Activated CD4-positive, alpha-beta T cell treated with anti-CD3 and anti-CD28 coated beads, Interleukin-2, Interleukin-4, amounts not matched to agents 100 ng/mL and 50 ng/mL, durations not matched to agents 16 hours and 8 hours (primary cell): Measurements from ENCODE around the gene HTR3D.
A peak's percentile ranks its signal among the peaks of the same experiment; 100 is the strongest.
"Not testable (repeated sequence)": the region's sequence is repeated elsewhere in the genome, so short reads cannot be mapped to it uniquely, and the experiment has no call there.

Experiments used
- DNase-seq: peaks from one replicate; pipeline ENCODE4 v3.0.0-alpha.2; 2020; ENCODE audit warnings: low spot score

Gene HTR3D

GRCh38 chr3:184031187-184031792 is at the start of gene HTR3D:
HTR3D (plus strand) TSS chr3:184031742; CDS start chr3:184031742, 0 bp downstream.
- DNase-seq, result no peak

DNA sequence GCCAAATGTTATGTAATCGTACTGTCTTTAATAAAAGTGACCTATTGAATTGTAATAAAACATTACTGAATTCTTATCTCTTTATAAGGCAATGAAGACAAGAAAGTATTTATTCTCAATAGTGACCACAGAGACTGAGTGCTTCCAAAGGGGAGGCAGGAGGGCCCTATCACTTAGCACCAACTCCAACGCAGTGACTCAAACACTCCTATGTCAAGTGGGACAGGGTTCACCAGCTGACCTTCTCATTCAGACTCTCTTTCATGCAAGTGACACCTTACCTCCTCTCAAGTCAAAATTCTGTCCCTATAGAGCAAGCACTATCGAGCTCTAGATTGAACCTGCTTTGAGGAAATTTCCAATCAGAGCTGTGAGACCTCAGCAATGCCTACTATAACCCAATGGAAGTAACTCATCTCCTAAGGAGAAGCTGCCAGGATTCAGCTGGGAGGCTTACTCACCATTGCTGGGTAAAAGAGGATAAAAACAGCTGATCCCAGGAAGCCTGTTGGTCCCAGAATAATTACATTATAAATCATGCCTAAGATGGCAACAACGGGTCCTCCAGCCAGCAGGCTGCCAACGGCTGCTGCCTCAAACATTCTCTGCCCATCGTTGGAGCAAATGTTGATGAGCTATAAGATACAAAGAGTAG is 49.4 kb upstream of the HTR3D start:
- no peak for DNase-seq

DNA sequence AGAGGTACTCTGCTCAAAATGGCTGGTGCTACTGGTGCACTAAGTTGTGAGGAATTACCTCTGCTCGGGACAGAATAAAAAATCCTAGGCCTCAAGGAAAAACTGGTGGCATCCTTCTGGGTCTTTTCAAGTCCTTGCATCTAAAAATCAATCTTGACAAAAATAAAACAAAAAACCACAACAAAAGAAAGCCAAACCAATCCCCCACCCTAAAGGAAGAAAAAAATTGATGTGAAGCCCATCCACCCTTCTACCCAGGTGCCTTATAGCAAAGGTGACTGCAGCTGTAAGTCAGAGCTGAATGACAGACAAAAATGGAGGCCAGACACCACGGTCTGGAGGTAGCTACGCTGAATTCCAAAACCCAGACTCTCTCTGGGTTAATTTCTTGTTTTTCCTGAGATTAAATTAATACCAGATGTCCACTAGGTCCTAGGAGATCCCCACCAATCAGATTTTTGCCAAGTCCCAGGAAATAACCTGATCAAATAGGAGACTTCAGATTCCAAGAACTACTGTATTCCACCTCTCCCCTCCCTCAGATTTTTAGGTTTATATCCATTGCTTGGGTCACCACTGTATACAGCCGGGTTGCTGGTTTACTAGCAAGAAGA is 47.3 kb upstream of the HTR3D start:
- DNase-seq, result no peak

DNA sequence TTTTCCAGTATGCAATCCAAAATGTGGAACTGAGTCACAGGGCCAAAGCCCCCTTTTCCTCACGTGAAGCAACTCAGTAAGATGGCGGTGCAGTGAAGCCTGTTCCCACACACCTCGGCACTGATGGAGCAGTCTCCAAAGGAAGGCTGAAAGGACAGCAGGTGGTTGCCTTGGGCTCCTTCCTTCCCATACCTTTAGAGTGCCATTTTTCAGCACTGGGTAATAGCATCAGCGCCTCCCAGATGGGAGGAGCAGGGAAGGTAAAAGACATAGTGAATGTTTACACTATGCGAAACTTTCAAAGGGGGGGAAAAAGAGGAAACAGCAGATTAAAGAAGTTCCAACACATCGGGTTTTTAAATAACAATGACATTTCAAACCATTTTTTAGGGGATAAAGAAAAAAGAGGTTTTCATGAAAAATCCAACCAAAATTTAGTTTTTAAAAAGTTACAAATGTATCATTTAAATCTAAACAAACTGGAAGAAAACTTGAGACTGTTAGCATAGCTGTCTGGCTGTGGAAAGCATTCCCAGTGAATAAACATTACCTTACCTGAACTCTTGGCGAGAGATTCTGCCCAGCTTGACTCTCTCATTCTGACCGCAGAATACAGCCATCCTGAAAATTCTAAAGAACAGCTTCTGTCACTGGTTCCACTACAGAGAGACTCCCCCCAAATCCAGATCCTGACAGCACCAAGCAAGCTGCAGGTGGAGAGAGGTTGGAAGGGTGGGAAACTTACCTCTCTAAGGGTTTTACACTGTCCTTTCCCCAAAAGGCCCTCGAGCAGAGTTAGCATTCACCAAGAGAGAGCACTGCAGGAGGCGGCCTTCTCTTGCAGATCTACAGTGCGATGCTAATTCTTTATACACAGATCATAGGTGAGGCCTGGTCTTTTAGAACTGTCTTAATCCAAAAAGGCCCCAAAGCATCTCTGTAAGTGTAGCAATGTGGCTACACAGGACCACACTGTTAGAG is 46.5 kb upstream of the HTR3D start:
- no peak for DNase-seq

DNA sequence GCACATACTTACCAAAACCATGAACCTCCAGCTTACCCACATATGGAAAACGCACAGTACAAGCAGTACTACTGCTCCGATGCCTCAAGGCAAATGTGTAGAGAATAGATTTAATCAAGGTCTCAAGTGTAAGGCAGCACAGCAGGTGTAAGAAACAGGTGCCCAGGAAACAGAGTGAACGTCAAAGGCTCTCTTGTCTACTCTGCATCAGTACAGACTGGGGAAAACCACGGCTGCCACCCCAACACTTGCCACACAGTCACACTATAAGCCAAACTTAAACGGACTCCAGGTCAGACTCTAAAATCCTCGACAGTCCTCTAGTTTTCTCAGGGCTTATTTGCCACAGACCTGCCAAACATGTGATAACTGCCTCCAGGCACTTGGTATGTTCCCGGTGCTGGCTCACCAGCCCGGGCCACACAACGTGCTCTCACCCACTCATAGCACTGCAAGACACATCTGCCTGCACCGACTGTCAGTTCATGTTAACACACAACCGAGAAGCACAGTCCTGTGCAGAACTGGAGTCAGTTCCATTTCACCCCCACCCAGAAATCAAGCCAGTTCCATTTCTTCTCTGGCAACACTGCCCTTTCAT is 44.4 kb upstream of the HTR3D start:
- DNase-seq, result no peak

GRCh38 chr3:183988216-183988790 is 43.2 kb upstream of the HTR3D start:
- DNase-seq, result no peak

DNA sequence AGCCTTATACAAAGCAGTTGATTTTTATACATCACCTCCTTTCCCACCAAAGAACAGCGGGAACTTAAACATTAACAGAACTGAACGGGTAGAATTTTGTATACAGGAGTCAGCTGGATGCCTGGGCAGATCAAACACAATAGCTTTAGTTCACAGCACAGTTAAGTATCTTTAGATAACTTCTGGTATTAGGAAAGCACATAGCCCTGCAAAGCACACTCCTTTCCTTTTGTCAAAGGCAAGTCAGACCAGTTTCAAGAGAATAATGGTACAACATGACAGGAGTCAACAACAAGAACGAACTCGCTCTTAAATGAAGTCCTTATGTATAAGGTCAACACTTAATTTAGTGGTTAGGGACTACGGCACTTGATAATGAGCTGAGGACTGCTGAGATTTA is 40.1 kb upstream of the HTR3D start:
- DNase-seq, result no peak

DNA sequence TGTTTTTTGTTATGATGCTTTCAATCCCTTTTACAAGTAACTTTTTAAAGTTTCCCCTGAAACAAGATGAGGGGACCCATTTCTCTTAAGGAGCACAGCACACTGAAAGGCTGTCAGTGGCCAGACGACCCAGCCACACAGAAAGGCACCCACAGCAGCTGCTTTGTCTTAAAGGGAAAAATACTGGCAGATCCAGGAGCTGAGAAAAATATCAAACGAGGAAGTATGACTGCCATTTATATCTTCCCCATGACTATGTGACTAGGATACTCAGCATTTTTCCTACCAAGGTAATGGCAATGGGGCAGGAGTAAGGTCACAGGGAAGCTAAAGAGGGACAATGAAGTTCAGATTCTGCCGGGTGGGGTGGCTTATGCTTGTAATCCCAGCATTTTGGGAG is 29.8 kb upstream of the HTR3D start:
- no peak for DNase-seq

DNA sequence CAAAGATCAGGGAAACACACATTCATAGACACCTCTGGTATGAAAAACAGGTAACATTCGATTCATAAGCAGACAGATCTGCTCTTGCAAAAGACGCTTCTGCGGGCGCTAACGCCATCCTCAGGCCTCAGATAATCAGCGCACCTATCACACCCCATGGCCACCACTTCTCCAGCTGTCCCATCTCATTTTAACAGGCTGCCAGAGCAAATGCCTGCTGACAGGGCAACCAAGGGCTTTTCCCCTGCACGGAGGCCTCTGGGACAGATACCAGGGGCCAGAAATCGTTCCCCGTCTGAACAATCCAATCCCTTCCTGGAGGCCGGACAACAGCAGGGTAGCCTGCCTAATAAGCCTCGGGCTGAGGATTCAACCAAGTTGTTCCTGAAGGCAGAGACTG is 29.1 kb upstream of the HTR3D start:
- no peak for DNase-seq

DNA sequence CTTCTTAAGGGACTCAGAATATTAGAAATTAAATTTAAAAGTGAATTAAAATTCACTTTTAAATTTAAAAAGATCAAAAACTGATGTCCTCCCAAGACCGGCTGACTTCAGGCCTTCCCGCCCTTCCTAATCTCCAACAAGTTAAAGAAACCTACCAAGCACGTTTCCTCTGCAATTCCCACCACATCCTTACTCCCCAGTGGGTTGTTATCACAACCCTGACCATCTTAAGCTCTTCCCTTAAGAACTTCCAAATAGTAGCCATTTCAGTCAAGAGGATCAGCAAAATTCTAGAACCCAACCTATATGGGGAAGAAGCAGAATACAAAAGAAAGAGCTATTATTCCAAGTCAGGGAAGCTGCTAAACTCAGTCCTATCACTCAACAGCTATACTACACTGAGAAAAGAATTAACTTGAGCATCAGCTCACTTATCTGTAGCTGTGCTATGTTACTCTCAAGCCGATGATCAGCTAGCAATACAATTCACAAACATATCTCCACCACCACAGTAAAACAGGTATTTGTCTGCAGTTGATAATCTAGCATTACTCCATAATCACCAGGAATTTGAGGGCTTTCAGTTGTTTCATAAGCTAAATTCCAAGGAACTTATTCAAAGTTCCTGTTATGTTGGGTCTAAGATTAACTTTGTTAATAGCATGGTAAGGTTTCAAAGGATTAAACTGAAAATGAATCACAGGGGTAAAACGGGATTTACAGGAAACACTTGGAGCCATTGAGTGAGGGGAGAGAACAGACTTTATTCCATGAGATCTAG is 28.2 kb upstream of the HTR3D start:
- no peak for DNase-seq

DNA sequence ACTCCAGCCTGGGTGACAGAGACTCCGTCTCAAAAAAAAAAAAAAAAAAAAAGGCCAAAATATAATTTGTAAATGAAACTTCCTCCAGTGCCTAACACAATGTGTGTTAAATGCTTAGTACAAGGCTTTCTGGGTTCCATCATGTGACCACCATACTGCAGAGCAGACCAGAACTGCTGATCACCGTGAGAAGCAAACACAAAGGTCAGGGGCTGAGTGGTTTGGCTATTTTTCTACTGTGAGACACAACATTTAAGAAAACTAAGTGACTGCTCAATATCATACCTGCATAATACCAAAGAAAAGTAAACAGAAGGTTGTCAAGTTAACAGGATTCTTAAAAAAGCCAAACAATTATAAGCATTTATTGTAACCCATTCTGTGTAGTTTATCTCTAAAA is 27.1 kb upstream of the HTR3D start:
- no peak for DNase-seq

DNA sequence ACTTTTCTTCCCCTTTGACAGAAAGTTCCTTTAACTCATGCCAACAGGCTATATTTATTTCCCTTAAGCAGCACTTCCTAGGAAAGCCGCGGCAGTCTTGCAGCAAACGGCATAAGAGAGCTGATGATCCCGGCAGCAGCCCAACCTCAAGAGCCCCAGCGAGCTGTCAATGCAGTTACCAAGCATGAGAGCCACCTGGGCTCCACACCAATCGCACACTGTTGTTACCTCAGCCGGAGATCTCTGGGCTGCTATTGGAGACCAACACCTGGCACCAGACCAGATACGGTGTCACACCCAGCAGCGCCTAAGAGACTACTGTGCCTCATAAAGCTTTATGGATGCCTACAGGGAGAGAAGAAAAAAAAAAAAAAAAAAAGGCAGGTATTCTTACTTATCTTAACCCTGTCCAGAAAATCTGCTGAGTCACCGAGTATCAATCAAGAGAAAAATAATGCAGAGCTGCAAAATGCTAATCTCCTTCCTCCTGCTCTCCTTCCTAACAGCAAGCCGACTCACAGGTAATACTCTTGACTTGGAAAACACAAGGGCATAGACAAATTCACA is 25.5 kb upstream of the HTR3D start:
- peak; percentile 15 for DNase-seq

- not testable (repeated sequence) for DNase-seq
These were observed 24.3 kb upstream of the HTR3D start for GRCh38 chr3:184007143-184007813.

DNA sequence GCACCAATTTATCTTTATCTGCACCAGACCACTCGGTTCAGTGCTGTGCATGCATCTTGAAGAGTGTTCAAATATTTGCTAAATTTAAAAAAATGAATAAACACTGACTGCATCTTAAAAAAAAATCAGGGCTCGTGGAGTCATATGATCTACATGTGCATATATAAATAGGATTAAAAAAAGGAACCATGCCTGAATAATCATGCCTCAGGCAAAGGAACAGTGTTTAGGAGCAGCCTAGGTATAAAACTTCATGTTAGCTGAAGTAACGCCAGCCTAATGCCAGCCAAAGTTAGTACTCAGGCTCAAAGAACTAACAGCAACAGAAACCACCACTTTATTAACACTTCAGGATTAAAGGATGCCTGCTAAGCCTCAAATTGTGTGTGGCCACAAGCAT is 23.4 kb upstream of the HTR3D start:
- no peak for DNase-seq

DNA sequence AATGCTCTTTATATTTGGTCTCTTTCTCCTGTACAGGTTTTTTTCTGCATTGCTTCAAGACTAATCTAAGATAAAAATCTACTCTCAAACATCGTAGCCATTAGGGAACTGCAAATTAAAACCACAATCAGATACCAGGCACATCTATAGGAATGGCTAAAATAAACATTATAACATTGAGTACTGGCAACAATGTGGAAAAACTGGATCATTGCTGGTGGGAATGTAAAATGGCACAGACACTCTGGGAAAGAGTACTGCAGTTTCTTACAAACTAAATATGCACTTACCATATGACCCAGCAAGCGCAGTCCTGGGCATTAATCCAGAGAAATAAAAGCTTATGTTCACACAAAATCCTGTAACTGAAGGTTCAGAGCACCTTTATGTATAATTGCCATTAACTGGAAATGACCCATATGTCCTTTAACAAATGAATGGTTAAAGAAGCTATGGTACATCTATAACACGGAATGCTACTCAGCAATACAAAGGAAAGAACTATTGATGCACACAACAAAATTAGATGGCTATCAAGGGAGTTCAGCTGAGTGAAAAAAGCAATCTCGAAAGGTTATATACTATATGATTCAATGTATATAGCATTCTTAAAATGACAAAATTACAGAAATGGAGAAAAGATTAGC is 20.2 kb upstream of the HTR3D start:
- no peak for DNase-seq

- DNase-seq, result no peak
These were observed 19.3 kb upstream of the HTR3D start for GRCh38 chr3:184011937-184012889.

DNA sequence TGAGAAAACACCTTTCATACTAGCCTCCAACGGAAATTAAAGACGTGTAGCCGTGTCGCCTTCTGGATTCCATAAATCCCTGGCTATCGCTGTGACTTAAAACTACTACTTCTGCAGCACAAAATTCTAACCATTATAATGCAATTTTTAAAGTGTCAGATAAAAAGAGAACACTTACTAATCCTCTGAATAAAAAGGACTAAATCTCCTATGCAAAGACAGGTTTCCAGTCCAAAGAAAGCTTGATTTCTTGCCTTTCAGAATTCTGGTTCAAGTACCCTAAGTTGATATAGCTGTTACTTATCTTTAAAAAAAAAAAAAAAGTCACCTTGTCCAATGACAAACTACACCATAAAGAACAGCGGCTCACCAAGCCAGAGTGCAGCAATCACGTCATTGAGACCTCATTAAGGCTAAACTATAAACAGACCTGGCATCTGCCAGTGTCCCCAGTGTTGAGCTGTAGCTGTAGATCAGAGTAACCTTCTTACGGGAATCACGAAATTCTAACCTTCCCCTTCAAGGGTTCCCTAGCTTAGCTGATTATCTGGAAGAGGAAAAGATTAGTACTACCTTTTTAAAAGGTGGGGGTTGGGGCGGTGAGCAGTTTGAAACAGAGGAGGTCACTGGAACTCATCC is 16.0 kb upstream of the HTR3D start:
- no peak for DNase-seq

- DNase-seq, result no peak
These were observed 15.4 kb upstream of the HTR3D start for GRCh38 chr3:184016169-184016570.
